GM18508 (cell line): Measurements from ENCODE around the gene PRSS22.

Experiments used
- ATAC-seq: cut with Tn5 transposase; IDR thresholded peaks from one replicate; pipeline ENCODE4 v1.9.1; 2021; ENCODE audit warnings: moderate number of reproducible peaks; ENCODE audit not compliant: insufficient read depth, unreplicated experiment

PRSS22 gene

GRCh38 chr16:2852731-2853507 lies 5.1 kb downstream of the PRSS22 start:
- no peak for ATAC-seq

- ATAC-seq = no peak
These were observed 5.8 kb downstream of the PRSS22 start for GRCh38 chr16:2852003-2852730.

GRCh38 chr16:2848933-2849725 lies 8.8 kb downstream of the PRSS22 start:
- no peak for ATAC-seq

- no peak for ATAC-seq
These were observed 11.3 kb downstream of the PRSS22 start for GRCh38 chr16:2846511-2847310.

GRCh38 chr16:2845116-2845515 lies 12.9 kb downstream of the PRSS22 start:
- no peak for ATAC-seq

GRCh38 chr16:2843526-2843925 lies 14.4 kb downstream of the PRSS22 start:
- no peak for ATAC-seq

DNA sequence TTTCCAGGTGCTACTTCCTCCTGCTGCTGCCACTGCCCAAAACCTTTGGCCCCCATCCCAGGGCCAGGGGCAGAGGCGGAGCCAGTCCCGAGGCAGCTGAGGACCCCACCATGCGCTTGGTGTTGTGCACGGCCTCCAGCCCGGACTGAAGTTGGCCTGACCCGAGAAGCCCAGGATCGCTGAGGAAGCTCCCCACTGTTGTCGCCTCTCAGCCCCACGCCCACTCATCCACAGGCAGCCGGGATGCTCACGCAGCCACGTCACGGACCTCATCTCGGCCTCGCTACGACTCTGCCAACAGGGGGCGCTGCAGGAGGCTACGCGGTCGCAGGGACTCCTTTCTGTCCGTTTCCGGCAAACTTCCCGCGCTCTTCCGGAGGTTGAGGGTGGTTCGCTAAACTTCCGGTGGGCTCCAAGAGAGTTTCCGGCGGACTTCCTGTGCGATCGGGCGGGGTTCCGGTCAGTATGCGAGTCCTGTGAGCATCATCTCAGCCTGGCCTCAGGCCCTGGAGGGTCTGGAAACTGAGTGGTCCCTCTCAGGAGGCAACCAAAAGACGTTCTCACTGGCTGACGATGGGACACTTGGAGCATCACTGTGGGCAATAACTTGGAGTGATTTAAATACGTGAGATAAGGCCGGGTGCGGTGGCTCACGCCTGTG lies 15.5 kb downstream of the PRSS22 start:
- ATAC-seq = no peak

- ATAC-seq = no peak
These were observed 16.2 kb downstream of the PRSS22 start for GRCh38 chr16:2841606-2842339.

- no peak for ATAC-seq
These were observed 17.1 kb downstream of the PRSS22 start for GRCh38 chr16:2840914-2841313.

DNA sequence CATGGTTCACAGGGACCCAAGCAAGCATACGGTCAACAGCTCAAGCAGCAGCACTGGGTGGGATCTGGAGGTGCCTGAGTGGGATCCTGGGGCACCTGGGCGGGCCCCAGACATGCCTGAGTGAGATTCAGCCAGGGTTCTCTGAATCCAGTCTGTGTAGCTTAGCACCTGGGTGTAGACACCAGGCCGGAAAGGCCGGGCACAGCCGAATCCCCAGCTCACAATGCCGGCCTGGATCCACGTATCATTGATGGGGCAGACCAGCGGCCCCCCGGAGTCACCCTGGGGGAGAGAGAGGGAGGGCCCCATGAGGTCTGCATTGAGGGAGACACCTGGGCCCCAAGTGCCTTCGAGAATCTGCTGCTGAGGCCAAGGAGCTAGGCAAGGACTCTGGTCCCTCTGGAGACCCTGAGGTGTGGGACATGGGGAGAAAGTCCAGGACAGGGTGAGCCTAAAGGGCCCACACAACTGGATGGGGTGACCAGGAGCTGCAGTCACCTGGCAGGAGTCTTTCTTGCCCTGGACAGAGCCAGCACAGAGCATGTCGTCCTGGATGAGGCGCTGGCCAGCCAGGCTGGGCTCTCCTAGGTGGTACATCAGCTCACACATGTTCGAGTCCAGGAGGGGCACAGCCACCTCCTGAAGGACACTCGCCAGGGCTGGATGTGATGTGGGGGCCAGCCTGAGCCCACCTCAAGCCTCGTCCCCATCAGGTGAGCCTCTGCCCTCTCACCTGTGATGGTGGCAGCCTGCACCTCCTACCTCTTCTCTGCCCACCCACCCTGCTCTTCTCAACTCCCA lies 18.1 kb downstream of the PRSS22 start:
- ATAC-seq = no peak

GRCh38 chr16:2838928-2839327 lies 19.0 kb downstream of the PRSS22 start:
- ATAC-seq = no peak

GRCh38 chr16:2836646-2837508 lies 21.1 kb downstream of the PRSS22 start:
- no peak for ATAC-seq

DNA sequence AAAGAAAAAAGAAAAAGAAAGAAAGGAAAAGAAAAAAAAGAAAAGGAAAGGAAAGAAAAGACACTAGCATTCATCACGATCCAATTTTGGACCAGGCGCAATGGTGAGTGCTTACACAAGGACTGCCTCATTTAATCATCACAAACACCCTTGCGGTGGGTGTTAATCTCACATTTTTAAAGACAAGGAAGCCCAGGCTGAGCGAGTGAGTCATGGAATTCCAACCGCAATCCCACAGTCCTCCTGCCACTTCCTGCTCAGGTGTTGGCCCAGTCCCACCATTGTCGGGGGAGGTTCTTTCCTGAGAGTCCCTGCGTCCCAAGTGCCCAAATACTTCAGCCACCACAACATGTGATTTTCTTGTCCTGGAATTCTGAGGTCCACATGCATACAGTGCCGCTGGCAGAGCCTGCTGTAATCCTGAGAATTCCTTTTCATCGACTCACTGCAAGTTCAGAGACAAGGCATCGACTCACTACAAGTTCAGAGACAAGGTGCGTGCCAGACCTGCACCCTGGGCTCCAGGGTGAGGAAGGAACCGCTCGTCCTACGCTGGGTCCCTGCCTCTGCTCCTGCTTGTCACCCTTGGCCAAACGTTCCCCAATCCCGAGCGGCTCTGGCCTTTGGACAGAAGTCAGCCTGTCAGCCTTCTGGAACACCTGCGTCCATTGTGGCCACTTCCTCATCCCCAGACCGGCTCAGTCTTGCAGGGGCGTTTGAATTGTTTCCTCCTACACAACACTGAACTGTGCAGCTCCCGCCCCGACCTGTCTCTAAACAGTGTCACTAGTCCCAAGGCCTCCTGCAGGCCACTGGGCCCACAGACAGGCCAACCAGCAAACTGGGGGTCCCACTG lies 22.1 kb downstream of the PRSS22 start:
- no peak for ATAC-seq

DNA sequence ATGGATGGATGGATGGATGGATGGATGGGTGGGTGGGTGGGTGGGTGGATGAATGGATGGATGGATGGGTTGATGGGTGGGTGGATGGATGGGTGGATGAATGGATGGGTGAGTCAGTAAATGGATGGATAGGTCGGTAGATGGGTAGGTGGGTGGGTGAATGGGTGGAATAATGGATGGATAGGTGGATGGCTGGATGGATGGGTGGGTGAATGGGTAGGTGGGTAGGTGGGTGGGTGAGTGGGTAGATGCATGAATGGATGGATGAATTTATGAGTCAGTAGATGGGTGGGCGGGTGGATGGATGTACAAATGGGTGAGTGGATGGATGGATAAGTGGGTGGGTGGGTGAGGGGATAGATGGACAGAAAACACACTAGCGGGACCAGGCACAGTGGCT lies 23.0 kb downstream of the PRSS22 start:
- ATAC-seq = no peak

DNA sequence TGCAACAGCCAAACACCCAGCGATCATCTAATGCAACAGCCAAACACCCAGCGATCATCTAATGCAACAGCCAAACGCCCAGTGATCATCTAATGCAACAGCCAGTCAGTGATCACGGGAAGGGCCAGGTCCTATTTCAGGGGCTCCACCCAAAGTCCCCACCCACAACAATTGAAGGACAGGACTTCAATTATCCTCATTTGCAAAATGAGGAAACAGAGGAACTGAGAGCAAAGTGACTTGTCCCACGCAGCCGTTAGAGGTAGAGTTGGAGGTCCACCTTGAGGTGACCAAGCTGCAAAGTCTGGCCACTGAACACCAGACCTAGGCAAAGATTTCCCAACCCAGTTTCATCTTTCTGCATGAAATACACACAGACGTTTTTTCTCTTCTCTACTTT lies 24.2 kb downstream of the PRSS22 start:
- ATAC-seq = no peak

DNA sequence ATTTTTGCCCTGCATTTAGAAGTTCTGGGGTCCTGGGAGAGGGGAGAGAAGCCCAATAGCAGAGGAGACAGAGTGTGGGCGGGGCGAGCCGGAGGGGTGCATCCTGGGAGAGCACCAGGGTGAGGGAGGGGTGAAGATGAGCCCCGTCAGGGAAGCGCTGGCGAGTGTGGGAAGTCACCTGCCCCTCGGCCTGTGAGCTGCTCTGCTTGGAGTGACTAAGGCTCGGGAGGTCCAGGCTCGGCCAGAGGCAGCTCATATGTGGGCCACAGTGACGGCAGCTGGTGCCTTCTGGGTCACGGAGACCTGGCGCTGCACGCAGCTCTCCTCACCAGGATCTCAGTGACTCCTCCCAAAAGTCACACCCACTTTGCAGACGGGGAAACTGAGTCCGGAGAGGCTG lies 26.8 kb downstream of the PRSS22 start:
- ATAC-seq = no peak

GRCh38 chr16:2830355-2830695 lies 27.6 kb downstream of the PRSS22 start:
- ATAC-seq = no peak
